WTC11 (cell line): ENCODE data around the gene FOXN3. TPM values are rescaled to one million over a fixed set of nuclear protein-coding genes. Genes with fewer than 3 reads are reported as not detected.

Experiments
- ATAC-seq: fragments of 200-7000 bp; cut with Tn5 transposase; 2 replicates; pipeline ENCODE4 v1.10.0; 2021; ENCODE audit warnings: mild to moderate bottlenecking, moderate library complexity
- CTCF ChIA-PET: fragments of 300-600 bp; sonication (Branson Sonifier 250); formaldehyde crosslinking; loops from one replicate; lab custom pipeline; 2021; ENCODE audit warnings: antibody characterized with exemption; lab: Charles Lee
- POLR2A ChIA-PET: fragments of 350-600 bp; sonication (Branson Sonifier 250); formaldehyde crosslinking; loops from one replicate; lab custom pipeline; 2021; ENCODE audit warnings: antibody characterized with exemption; lab: Charles Lee
- DNase-seq: peaks from one replicate; pipeline ENCODE4 v3.0.0; 2021; ENCODE audit warnings: low spot score
- H3K27ac Mint-ChIP-seq: 2 replicates; pipeline ENCODE4 v1.8.0; 2021; ENCODE audit warnings: mixed read lengths
- H3K27me3 Mint-ChIP-seq: 2 replicates; pipeline ENCODE4 v1.8.0; 2021; ENCODE audit warnings: low read depth, mild to moderate bottlenecking, moderate library complexity, mixed read lengths
- H3K36me3 Mint-ChIP-seq: 2 replicates; pipeline ENCODE4 v1.8.0; 2021; ENCODE audit warnings: mixed read lengths
- H3K4me1 Mint-ChIP-seq: 2 replicates; pipeline ENCODE4 v1.8.0; 2022; ENCODE audit warnings: mixed read lengths
- H3K4me3 Mint-ChIP-seq: 2 replicates; pipeline ENCODE4 v1.8.0; 2021; ENCODE audit warnings: mild to moderate bottlenecking, moderate library complexity, mixed read lengths
- H3K9me3 Mint-ChIP-seq: 2 replicates; pipeline ENCODE4 v1.8.0; 2021; ENCODE audit warnings: mixed read lengths
- E2F5 ChIP-seq: sonication (generic); formaldehyde crosslinking; IDR thresholded peaks from 2 replicates; pipeline ENCODE4 v1.8.1; 2022; ENCODE audit warnings: mild to moderate bottlenecking, moderate library complexity, missing genetic modification reagents
- GABPB1 ChIP-seq: sonication (generic); formaldehyde crosslinking; IDR thresholded peaks from 2 replicates; pipeline ENCODE4 v1.8.1; 2023; ENCODE audit warnings: mild to moderate bottlenecking, missing genetic modification reagents
- GRHL2 ChIP-seq: fragments of 250-450 bp; sonication (Bioruptor Pico); IDR thresholded peaks from 2 replicates; pipeline ENCODE4 v1.8.0; 2022; ENCODE audit warnings: mild to moderate bottlenecking, moderate library complexity; ENCODE audit not compliant: insufficient replicate concordance, severe bottlenecking
- IRF2 ChIP-seq: sonication (generic); formaldehyde crosslinking; IDR thresholded peaks from 2 replicates; pipeline ENCODE4 v1.8.0; 2022; ENCODE audit warnings: low read depth, missing genetic modification reagents, borderline replicate concordance
- MAX ChIP-seq: sonication (generic); formaldehyde crosslinking; IDR thresholded peaks from 2 replicates; pipeline ENCODE4 v1.8.0; 2022; ENCODE audit warnings: mild to moderate bottlenecking, missing genetic modification reagents
- NR2C2 ChIP-seq: sonication (generic); formaldehyde crosslinking; IDR thresholded peaks from 2 replicates; pipeline ENCODE4 v1.8.0; 2022; ENCODE audit warnings: mild to moderate bottlenecking, missing genetic modification reagents
- PRDM15 ChIP-seq: sonication (generic); formaldehyde crosslinking; IDR thresholded peaks from 2 replicates; pipeline ENCODE4 v1.8.0; 2022; ENCODE audit warnings: missing genetic modification reagents
- PREB ChIP-seq: sonication (generic); formaldehyde crosslinking; IDR thresholded peaks from 2 replicates; pipeline ENCODE4 v1.8.1; 2022; ENCODE audit warnings: mild to moderate bottlenecking, missing genetic modification reagents, moderate library complexity, borderline replicate concordance
- SMAD4 ChIP-seq: sonication (generic); formaldehyde crosslinking; IDR thresholded peaks from 2 replicates; pipeline ENCODE4 v1.8.0; 2022; ENCODE audit warnings: mild to moderate bottlenecking, missing genetic modification reagents
- STAT6 ChIP-seq: sonication (generic); formaldehyde crosslinking; conservative IDR thresholded peaks from 2 replicates; pipeline ENCODE4 v1.8.1; 2023; ENCODE audit warnings: mild to moderate bottlenecking, low read depth, missing genetic modification reagents, moderate library complexity
- TCF7 ChIP-seq: sonication (generic); formaldehyde crosslinking; IDR thresholded peaks from 2 replicates; pipeline ENCODE4 v1.8.0; 2022; ENCODE audit warnings: mild to moderate bottlenecking, low read depth, missing genetic modification reagents, moderate library complexity
- USF2 ChIP-seq: sonication (generic); formaldehyde crosslinking; IDR thresholded peaks from 2 replicates; pipeline ENCODE4 v1.8.1; 2023; ENCODE audit warnings: mild to moderate bottlenecking, missing genetic modification reagents, moderate library complexity
- ZBTB21 ChIP-seq: sonication (generic); formaldehyde crosslinking; IDR thresholded peaks from 2 replicates; pipeline ENCODE4 v1.8.1; 2023; ENCODE audit warnings: mild to moderate bottlenecking, missing genetic modification reagents, borderline replicate concordance
- ZNF121 ChIP-seq: sonication (generic); formaldehyde crosslinking; IDR thresholded peaks from 2 replicates; pipeline ENCODE4 v1.8.0; 2023; ENCODE audit warnings: missing genetic modification reagents
- ZNF138 ChIP-seq: sonication (generic); formaldehyde crosslinking; conservative IDR thresholded peaks from 2 replicates; pipeline ENCODE4 v1.8.1; 2022; ENCODE audit warnings: mild to moderate bottlenecking, moderate library complexity, missing genetic modification reagents
- ZNF263 ChIP-seq: sonication (generic); formaldehyde crosslinking; IDR thresholded peaks from 2 replicates; pipeline ENCODE4 v1.8.1; 2022; ENCODE audit warnings: low read depth, mild to moderate bottlenecking, moderate library complexity, missing genetic modification reagents
- ZNF416 ChIP-seq: fragments of 250-450 bp; sonication (Bioruptor Pico); IDR thresholded peaks from 2 replicates; pipeline ENCODE4 v1.9.0; 2021; ENCODE audit warnings: mild to moderate bottlenecking, inconsistent platforms
- ZNF423 ChIP-seq: fragments of 250-450 bp; sonication (Bioruptor Pico); IDR thresholded peaks from 2 replicates; pipeline ENCODE4 v2.1.2; 2022; ENCODE audit warnings: mild to moderate bottlenecking, moderate library complexity
- total RNA-seq: library from RNA; stranded (reverse); gene quantifications from 3 replicates; pipeline ENCODE4 v1.2.3, GENCODE V29; 2021
- TF ChIP-seq, protein P1 (sequence below): sonication (generic); formaldehyde crosslinking; IDR thresholded peaks from 2 replicates; pipeline ENCODE4 v1.8.0; 2023; ENCODE audit warnings: missing genetic modification reagents, mild to moderate bottlenecking, borderline replicate concordance

Gene FOXN3
- total RNA-seq, 1 experiment from 2014 or later: 170 TPM

- Mint-ChIP-seq H3K36me3 (peaks cover 16% of the 10 kb centered on the region), H3K27ac (peak overlapping the region; percentile 29), H3K4me3 (no peak overlapping the region), H3K4me1 (peaks cover 53% of the 10 kb centered on the region), H3K27me3 (no peaks in the 10 kb centered on the region), H3K9me3 (no peaks in the 10 kb centered on the region)
- no peak for DNase-seq
- ChIA-PET POLR2A (no interaction called here), CTCF (no interaction called here)
- no peak for ATAC-seq
- TF ChIP-seq GRHL2 (CRISPR knock-in tag) (no peak), ZNF121 (CRISPR knock-in tag) (no peak), USF2 (no peak), PREB (CRISPR knock-in tag) (no peak), NR2C2 (CRISPR knock-in tag) (no peak), STAT6 (CRISPR knock-in tag) (no peak), ZNF263 (no peak), IRF2 (CRISPR knock-in tag) (no peak), GABPB1 (CRISPR knock-in tag) (no peak), E2F5 (CRISPR knock-in tag) (no peak), ZNF423 (CRISPR knock-in tag) (no peak), ZNF138 (CRISPR knock-in tag) (no peak), SMAD4 (CRISPR knock-in tag) (no peak), ZNF416 (CRISPR knock-in tag) (no peak)
- TF ChIP-seq, protein P1, sequence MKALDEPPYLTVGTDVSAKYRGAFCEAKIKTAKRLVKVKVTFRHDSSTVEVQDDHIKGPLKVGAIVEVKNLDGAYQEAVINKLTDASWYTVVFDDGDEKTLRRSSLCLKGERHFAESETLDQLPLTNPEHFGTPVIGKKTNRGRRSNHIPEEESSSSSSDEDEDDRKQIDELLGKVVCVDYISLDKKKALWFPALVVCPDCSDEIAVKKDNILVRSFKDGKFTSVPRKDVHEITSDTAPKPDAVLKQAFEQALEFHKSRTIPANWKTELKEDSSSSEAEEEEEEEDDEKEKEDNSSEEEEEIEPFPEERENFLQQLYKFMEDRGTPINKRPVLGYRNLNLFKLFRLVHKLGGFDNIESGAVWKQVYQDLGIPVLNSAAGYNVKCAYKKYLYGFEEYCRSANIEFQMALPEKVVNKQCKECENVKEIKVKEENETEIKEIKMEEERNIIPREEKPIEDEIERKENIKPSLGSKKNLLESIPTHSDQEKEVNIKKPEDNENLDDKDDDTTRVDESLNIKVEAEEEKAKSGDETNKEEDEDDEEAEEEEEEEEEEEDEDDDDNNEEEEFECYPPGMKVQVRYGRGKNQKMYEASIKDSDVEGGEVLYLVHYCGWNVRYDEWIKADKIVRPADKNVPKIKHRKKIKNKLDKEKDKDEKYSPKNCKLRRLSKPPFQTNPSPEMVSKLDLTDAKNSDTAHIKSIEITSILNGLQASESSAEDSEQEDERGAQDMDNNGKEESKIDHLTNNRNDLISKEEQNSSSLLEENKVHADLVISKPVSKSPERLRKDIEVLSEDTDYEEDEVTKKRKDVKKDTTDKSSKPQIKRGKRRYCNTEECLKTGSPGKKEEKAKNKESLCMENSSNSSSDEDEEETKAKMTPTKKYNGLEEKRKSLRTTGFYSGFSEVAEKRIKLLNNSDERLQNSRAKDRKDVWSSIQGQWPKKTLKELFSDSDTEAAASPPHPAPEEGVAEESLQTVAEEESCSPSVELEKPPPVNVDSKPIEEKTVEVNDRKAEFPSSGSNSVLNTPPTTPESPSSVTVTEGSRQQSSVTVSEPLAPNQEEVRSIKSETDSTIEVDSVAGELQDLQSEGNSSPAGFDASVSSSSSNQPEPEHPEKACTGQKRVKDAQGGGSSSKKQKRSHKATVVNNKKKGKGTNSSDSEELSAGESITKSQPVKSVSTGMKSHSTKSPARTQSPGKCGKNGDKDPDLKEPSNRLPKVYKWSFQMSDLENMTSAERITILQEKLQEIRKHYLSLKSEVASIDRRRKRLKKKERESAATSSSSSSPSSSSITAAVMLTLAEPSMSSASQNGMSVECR: no peak
Observed at GRCh38 chr14:89258728-89259273, 158.2 kb downstream of the FOXN3 start.

DNA sequence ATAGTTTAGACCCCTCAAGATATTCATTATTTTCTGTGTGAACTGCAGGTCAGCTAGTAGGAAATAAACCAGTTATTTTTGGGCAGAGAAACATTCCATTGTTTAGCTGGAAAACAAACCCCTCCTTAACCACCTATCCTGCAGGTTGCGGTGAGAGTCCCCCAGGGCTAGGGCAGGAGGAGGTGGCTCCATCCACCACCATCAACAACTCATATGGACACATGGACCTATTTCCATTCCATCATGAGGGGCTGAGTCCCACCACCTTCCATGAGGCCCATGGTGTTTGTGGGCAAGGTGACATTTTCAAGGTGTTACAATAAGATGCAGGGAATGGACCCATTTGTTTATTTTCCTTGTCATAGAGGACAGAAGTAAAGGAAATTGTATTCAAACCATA, 160.1 kb downstream of the FOXN3 start:
- ATAC-seq: no peak
- Mint-ChIP-seq H3K36me3 (peaks cover 16% of the 10 kb centered on the region), H3K4me1 (peaks cover 57% of the 10 kb centered on the region), H3K4me3 (no peak overlapping the region), H3K9me3 (no peaks in the 10 kb centered on the region), H3K27ac (no peak overlapping the region), H3K27me3 (no peaks in the 10 kb centered on the region)
- ChIA-PET CTCF (no interaction called here), POLR2A (no interaction called here)
- DNase-seq: no peak
- TF ChIP-seq MAX (CRISPR knock-in tag) (no peak), NR2C2 (CRISPR knock-in tag) (no peak), TCF7 (CRISPR knock-in tag) (no peak), PRDM15 (CRISPR knock-in tag) (no peak), ZBTB21 (CRISPR knock-in tag) (no peak), E2F5 (CRISPR knock-in tag) (no peak)
